Measurements from ENCODE around the gene RASGEF1C. TPM values are rescaled to one million over a fixed set of nuclear protein-coding genes. Genes with fewer than 3 reads are reported as not detected.

The RASGEF1C gene
- total and polyA plus RNA-seq, 2 of the 13 experiments (the other 11 are each of a cell fraction or from before 2014, with no cell fraction given) = not detected

- TF ChIP-seq HOXA7 (CRISPR knock-in tag; IDR thresholded peaks at IDR 0.05) (no peak), ETS1 (CRISPR knock-in tag; IDR thresholded peaks at IDR 0.05) (no peak), MNT (IDR thresholded peaks at IDR 0.05) (no peak), NR2F6 (IDR thresholded peaks at IDR 0.05) (no peak), NR2F6 (CRISPR knock-in tag; IDR thresholded peaks at IDR 0.05) (0 out of 2 replicates have a peak, but pooled peaks have one; percentile 31), STAT5B (CRISPR knock-in tag; IDR thresholded peaks at IDR 0.05) (no peak), ZNF737 (CRISPR knock-in tag; IDR thresholded peaks at IDR 0.05; ENCODE audit: borderline replicate concordance) (no peak), ZMYM3 (CRISPR knock-in tag; IDR thresholded peaks at IDR 0.05) (peak; percentile 62; the same call in 1 of the 2 replicates), CEBPB (IDR thresholded peaks at IDR 0.05; ENCODE audit: borderline replicate concordance, low read depth, low read length) (peak; percentile 88), HNF4A (CRISPR knock-in tag; IDR thresholded peaks at IDR 0.05) (peak; percentile 42), MATR3 (CRISPR knock-in tag; IDR thresholded peaks at IDR 0.05) (no peak), DDIT3 (CRISPR knock-in tag; IDR thresholded peaks at IDR 0.05) (no peak), SOX6 (IDR thresholded peaks at IDR 0.05) (no peak), SOX6 (CRISPR knock-in tag; IDR thresholded peaks at IDR 0.05) (0 out of 2 replicates have a peak, but pooled peaks have one; percentile 25), ZFY (CRISPR knock-in tag; IDR thresholded peaks at IDR 0.05) (peak; percentile 57), MEIS2 (CRISPR knock-in tag; IDR thresholded peaks at IDR 0.05) (0 out of 2 replicates have a peak, but pooled peaks have one; percentile 27), KDM3A (CRISPR knock-in tag; IDR thresholded peaks at IDR 0.05; ENCODE audit: low read depth) (no peak), ZNF256 (CRISPR knock-in tag; conservative IDR thresholded peaks at IDR 0.05) (no peak), FOXJ3 (CRISPR knock-in tag; IDR thresholded peaks at IDR 0.05; ENCODE audit: borderline replicate concordance) (no peak), ZNF570 (CRISPR knock-in tag; IDR thresholded peaks at IDR 0.05; ENCODE audit: borderline replicate concordance) (no peak), TBX2 (CRISPR knock-in tag; IDR thresholded peaks at IDR 0.05; ENCODE audit: borderline replicate concordance) (peak; percentile 61; the same call in 1 of the 2 replicates), PREB (CRISPR knock-in tag; IDR thresholded peaks at IDR 0.05) (no peak), FOSL2 (CRISPR knock-in tag; IDR thresholded peaks at IDR 0.05) (0 out of 2 replicates have a peak, but pooled peaks have one; percentile 15), ZUFSP (CRISPR knock-in tag; IDR thresholded peaks at IDR 0.05; ENCODE audit: borderline replicate concordance) (no peak), MED1 (CRISPR knock-in tag; IDR thresholded peaks at IDR 0.05) (no peak)
Measured at GRCh38 chr5:180172447-180173197, 36.4 kb downstream of the RASGEF1C start (continued).
